Activated CD4-positive, alpha-beta memory T cell treated with anti-CD3 and anti-CD28 coated beads for 36 hours (primary cell): ENCODE measurements around the gene EMC9. TPM values are rescaled to one million over a fixed set of nuclear protein-coding genes. Genes with fewer than 3 reads are reported as not detected.
A peak's percentile ranks its signal among the peaks of the same experiment; 100 is the strongest.

ENCODE experiments used
- CTCF ChIA-PET: fragments of 350-600 bp; sonication (Branson Sonifier 250); formaldehyde crosslinking; loops from one replicate; lab custom pipeline; 2021; ENCODE audit warnings: antibody characterized with exemption, inconsistent platforms; lab: Charles Lee
- POLR2A ChIA-PET: fragments of 350-600 bp; sonication (Branson Sonifier 250); formaldehyde crosslinking; loops from one replicate; lab custom pipeline; 2021; ENCODE audit warnings: antibody characterized with exemption; lab: Charles Lee
- DNase-seq: peaks from one replicate; pipeline ENCODE4 v3.0.0-alpha.2; 2020
- H3K27ac Mint-ChIP-seq: one replicate; pipeline ENCODE4 v1.8.0; 2021; ENCODE audit warnings: mixed read lengths
- H3K27me3 Mint-ChIP-seq: one replicate; pipeline ENCODE4 v1.8.0; 2021; ENCODE audit warnings: mixed read lengths
- H3K36me3 Mint-ChIP-seq: one replicate; pipeline ENCODE4 v1.8.0; 2021; ENCODE audit warnings: mixed read lengths
- H3K4me1 Mint-ChIP-seq: one replicate; pipeline ENCODE4 v1.8.0; 2021; ENCODE audit warnings: low read depth, mixed read lengths
- H3K4me3 Mint-ChIP-seq: one replicate; pipeline ENCODE4 v1.8.0; 2021; ENCODE audit warnings: mild to moderate bottlenecking, mixed read lengths
- H3K9me3 Mint-ChIP-seq: one replicate; pipeline ENCODE4 v1.8.0; 2021; ENCODE audit warnings: mixed read lengths
- intact Hi-C: fragments of 100-400 bp; cut with micrococcal nuclease; formaldehyde crosslinking; loops from one replicate; pipeline ENCODE4 v1.15.1; 2023
- total RNA-seq, 2 experiments: library from RNA; stranded (reverse); gene quantifications; one replicate each; pipeline ENCODE4 v1.2.3, GENCODE V29; 2021

Gene EMC9
- total RNA-seq, 2 experiments from 2014 or later: 40.0 to 40.9 TPM

DNA sequence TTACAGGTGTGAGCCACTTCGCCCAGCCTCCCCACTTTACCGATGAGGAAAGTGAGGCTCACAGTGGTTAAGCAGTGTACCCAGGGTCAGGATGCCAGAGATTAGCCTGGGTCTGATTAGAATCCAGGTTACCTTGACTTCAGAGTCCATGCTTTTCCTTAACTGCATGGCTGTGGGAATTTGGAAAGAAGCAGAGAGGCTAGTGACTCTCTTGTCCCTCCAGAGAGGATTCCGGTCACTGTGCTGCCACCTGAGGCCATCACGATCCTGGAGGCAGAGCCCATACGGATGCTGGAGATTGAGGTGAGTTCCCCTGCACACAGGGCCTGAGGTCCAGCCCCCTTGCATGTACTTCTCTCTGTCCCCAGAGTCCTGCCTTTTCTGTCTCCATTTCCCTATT, 35.2 kb upstream of the EMC9 start:
- Mint-ChIP-seq H3K4me1 (peaks cover 6% of the 10 kb centered on the region), H3K27ac (no peak overlapping the region), H3K4me3 (no peak overlapping the region), H3K27me3 (no peaks in the 10 kb centered on the region), H3K36me3 (peaks cover 24% of the 10 kb centered on the region), H3K9me3 (no peaks in the 10 kb centered on the region)
- POLR2A ChIA-PET: interaction anchor here (1.1 to 3.5 kb wide), 2 partner anchors 11 to 14 kb away, joined by 3 to 12 read pairs; partner anchors contain the start of gene IPO4
- intact Hi-C loops: no loop called here
- no peak for DNase-seq
- CTCF ChIA-PET: no interaction called here

GRCh38 chr14:24172871-24173281, 31.5 kb upstream of the EMC9 start:
- Mint-ChIP-seq H3K4me1 (peaks cover 15% of the 10 kb centered on the region), H3K27me3 (no peaks in the 10 kb centered on the region), H3K4me3 (no peak overlapping the region), H3K9me3 (no peaks in the 10 kb centered on the region), H3K27ac (no peak overlapping the region), H3K36me3 (peaks cover 24% of the 10 kb centered on the region)
- CTCF ChIA-PET: interaction anchor here (0.6 to 1.3 kb wide), 3 partner anchors 11 to 115 kb away, joined by 3 to 8 read pairs (median 5); partner anchors contain the start of gene IRF9
- intact Hi-C loops: no loop called here
- POLR2A ChIA-PET: interaction anchor here (1.7 kb wide), 1 partner anchor 16 kb away, joined by 5 read pairs; the partner anchor contains the start of gene IPO4
- DNase-seq: no peak

DNA sequence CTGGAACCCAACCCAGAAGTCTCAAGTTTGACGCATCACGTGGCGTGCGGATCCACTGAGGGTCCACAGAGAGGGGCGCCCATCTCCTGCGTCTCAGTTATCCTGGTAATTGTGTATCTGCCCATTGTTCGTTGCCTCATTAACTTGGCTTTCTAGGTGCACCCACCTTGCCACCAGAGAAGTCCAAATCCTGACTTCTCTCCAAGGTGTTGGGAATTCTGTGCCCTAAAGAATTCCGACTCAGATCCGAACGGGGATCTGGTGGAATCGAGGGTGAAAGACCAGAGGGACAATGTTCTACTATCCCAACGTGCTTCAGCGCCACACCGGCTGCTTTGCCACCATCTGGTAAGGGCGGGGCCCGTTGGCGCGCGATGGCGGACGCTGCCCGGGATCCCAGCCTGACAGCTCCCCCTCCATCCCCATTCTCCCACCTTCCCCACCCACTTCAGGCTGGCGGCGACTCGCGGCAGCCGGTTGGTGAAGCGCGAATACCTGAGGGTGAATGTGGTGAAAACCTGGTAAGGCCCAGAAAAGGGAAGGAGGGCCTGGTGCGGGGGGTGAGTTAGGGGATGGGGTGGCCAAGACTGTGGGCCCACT, 31.0 kb upstream of the EMC9 start:
- POLR2A ChIA-PET: interaction anchor here (0.6 to 1.7 kb wide), 2 partner anchors 10 to 16 kb away, joined by 3 to 5 read pairs; partner anchors contain the start of gene IPO4
- no peak for DNase-seq

DNA sequence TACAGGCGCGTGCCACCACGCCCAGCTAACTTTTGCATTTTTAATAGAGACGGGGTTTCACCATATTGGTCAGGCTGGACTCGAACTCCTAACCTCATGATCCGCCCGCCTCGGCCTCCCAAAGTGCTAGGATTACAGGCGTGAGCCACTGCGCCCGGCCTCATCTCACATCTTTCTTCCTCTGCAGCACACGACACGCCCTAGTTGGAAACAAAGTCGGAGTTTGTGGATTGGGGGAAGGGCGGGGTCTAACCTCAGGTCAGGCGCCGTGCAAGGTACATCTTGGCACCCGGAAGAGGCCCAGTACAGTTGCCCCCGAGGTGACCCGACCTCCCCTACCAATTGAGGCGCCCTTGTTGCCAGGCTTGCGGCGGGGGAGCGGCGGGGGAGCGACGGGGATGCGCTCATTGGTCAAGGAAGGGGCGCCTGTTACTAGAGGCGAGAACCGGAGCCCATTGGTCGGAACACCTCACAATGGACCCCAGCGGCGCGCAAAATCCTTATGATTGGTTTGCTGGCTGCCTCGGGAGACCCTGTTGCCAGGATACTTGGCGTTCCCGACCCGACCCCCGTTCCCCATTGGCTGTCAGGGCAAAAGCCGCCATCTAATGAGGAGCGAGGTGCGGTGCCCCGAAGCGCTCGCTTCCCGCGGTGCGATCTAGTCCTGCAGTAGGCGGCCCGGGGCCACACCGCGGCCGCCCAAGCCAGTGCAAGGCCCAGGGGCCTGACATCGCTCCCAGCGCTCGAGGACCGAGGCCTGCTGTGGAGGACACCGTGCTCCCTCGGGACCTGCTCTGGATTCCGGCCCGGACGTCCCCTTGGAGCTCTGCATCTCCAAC, 30.2 kb upstream of the EMC9 start, which contains the start of gene REC8:
Gene REC8 (plus strand): TSS at position 659 of the 839 bp plus-strand sequence. CDS start 473 bp downstream, outside the sequence.
- Mint-ChIP-seq H3K4me1 (peaks cover 22% of the 10 kb centered on the region), H3K27ac (peak within 1 kb of the TSS; percentile 61), H3K9me3 (no peaks in the 10 kb centered on the region), H3K27me3 (no peaks in the 10 kb centered on the region), H3K36me3 (peaks cover 23% of the 10 kb centered on the region), H3K4me3 (peak within 1 kb of the TSS; percentile 68)
- DNase-seq: peak; percentile 81
- intact Hi-C loops: no loop called here
- CTCF ChIA-PET: interaction anchor here (2.1 kb wide), 1 partner anchor 10 kb away, joined by 10 read pairs; the partner anchor contains the start of gene IRF9
- POLR2A ChIA-PET: interaction anchor here (0.6 to 1.7 kb wide), 5 partner anchors 9 to 266 kb away, joined by 3 to 9 read pairs (median 4); partner anchors contain the start of genes IPO4 and IRF9

More for the DNA sequence above, 31.0 kb upstream of the EMC9 start:
- H3K4me1 Mint-ChIP-seq: peaks cover 19% of the 10 kb centered on the region
- peaks cover 25% of the 10 kb centered on the region for H3K36me3 Mint-ChIP-seq
- peak overlapping the region; percentile 7 for H3K27ac Mint-ChIP-seq
- H3K27me3 Mint-ChIP-seq: no peaks in the 10 kb centered on the region
- H3K4me3 Mint-ChIP-seq: peak overlapping the region; percentile 68
- intact Hi-C loops: no loop called here
- H3K9me3 Mint-ChIP-seq: no peaks in the 10 kb centered on the region
- CTCF ChIA-PET: interaction anchor here (0.6 kb wide), 1 partner anchor 74 kb away, joined by 3 read pairs; no protein-coding TSS in a partner anchor

DNA sequence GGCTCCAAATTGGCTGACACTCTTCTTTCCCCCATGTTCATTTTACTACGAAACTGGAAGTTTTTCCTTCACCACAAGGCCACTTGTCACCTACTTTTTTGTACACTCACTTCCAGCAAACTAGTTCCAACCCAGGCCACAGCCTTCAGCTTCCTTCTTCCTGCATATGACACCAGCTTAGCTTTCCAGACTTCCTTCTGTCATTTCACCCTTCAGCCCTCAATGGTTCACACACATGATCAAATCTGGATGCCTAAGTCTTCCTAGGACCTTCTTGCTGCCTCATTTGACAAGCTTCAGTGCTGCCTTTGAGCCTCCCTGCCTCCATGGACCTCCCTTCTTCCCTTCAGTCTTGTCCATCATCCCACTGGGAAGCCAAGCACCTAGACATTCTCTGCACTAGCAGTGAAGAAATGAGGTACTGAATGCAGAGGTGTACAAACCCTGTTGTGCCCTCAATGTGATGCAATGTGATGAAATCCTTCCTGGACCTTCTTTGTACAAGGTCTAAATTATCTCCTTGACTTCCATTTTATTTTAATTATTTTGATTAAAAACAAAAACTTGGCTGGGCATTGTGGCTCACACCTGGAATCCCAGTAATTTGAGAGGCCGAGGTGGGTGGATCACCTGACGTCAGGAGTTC, 26.2 kb upstream of the EMC9 start:
- Mint-ChIP-seq H3K27ac (peak overlapping the region; percentile 47), H3K4me3 (no peak overlapping the region), H3K27me3 (no peaks in the 10 kb centered on the region), H3K9me3 (no peaks in the 10 kb centered on the region), H3K36me3 (peaks cover 54% of the 10 kb centered on the region), H3K4me1 (peaks cover 44% of the 10 kb centered on the region)
- POLR2A ChIA-PET: interaction anchor here (0.6 kb wide), 1 partner anchor 11 kb away, joined by 3 read pairs; no protein-coding TSS in a partner anchor
- CTCF ChIA-PET: no interaction called here
- intact Hi-C loops: no loop called here
- no peak for DNase-seq

DNA sequence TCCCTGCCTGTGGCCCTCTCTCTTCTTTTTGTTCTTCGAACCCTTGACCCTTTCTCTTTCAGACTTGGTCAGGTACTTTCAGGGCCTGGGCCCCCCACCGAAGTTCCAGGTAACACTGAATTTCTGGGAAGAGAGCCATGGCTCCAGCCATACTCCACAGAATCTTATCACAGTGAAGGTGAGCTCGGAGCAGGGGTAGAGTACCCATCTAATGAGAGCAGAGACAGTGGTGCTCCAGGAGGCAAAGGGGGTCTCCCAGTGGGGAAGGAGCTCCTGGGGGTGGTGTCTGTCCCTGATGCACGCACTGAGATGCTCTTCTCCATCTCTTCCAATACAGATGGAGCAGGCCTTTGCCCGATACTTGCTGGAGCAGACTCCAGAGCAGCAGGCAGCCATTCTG, 24.4 kb upstream of the EMC9 start:
- ChIA-PET POLR2A (interaction anchor here (1.5 to 2.2 kb wide), 2 partner anchors 16 to 23 kb away, joined by 5 to 6 read pairs; partner anchors contain the start of gene IPO4), CTCF (no interaction called here)
- H3K27ac Mint-ChIP-seq: peak overlapping the region; percentile 53
- H3K4me1 Mint-ChIP-seq: peaks cover 46% of the 10 kb centered on the region
- intact Hi-C loops: no loop called here
- no peaks in the 10 kb centered on the region for H3K27me3 Mint-ChIP-seq
- H3K9me3 Mint-ChIP-seq: no peaks in the 10 kb centered on the region
- DNase-seq: no peak
- no peak overlapping the region for H3K4me3 Mint-ChIP-seq
- H3K36me3 Mint-ChIP-seq: peaks cover 67% of the 10 kb centered on the region

- Mint-ChIP-seq H3K27me3 (no peaks in the 10 kb centered on the region), H3K9me3 (no peaks in the 10 kb centered on the region), H3K36me3 (peaks cover 70% of the 10 kb centered on the region), H3K4me1 (peaks cover 49% of the 10 kb centered on the region), H3K27ac (no peak overlapping the region), H3K4me3 (no peak overlapping the region)
- intact Hi-C loops: no loop called here
- DNase-seq: no peak
- ChIA-PET CTCF (no interaction called here), POLR2A (interaction anchor here (0.8 to 2.2 kb wide), 4 partner anchors 18 to 30 kb away, joined by 3 to 6 read pairs (median 4); partner anchors contain the start of genes IPO4 and TM9SF1)
Observed at GRCh38 chr14:24164518-24164991, 23.2 kb upstream of the EMC9 start.

- peaks cover 69% of the 10 kb centered on the region for H3K36me3 Mint-ChIP-seq
- POLR2A ChIA-PET: interaction anchor here (0.6 to 4.2 kb wide), 21 partner anchors 9 to 109 kb away, joined by 3 to 60 read pairs (median 4); partner anchors contain the start of genes CHMP4A, DCAF11, EMC9 and IPO4
Observed at GRCh38 chr14:24162093-24162492, 20.7 kb upstream of the EMC9 start.

DNA sequence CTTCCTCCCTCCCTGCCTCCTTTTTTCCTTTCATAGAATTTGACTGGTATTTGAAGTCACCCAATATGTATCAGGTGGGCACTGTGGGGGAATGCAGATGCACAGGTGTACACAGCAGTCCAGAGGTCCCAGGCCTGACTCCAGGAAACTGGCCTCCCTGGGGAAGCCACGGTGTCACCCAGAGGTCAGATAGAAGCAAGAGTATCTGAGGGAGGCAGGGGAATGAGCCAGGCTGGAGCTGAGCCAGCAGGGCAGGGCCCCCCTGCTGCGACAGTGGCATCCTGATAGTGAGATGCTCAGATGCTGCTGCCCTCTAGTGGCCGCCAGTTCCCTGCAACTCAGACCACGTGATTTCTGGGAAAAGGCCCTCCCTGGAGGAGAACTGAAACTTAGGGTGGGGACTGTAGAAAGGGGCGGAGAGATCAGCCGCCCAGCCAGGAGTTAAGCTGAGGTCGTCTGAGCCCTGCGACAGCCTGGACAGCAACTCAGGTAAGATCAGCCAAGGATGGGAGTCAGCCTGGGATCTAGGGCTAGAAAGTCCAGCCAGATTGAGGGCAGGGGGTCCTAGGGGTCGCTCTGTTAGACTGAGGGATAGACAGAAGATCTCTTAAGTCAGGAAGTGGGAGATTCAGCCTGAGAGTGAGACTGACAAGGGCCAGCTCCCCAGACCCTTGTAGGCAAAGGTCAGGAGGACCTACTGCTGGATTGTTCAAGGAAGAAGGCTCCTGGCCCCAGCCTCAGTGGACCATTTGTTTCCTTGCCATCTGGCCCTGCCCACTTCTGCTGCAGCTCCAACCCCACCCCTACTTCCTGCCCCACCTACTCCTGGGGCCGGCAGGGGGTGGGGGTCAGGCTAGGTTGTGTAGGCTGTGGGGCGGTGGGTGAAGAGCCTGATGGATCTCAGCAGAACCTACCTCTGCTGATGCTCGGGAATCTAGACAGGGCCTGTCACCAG, 19.7 kb upstream of the EMC9 start, which contains the start of gene IRF9:
Gene IRF9 (plus strand): TSS at position 416 of the 955 bp plus-strand sequence. CDS start 880 bp downstream, outside the sequence.
- CTCF ChIA-PET: interaction anchor here (0.6 to 4.6 kb wide), 38 partner anchors 9 to 234 kb away, joined by 3 to 76 read pairs (median 7); partner anchors contain the start of genes CARMIL3, CHMP4A, CIDEB and DCAF11
- peaks cover 37% of the 10 kb centered on the region for H3K4me1 Mint-ChIP-seq
- H3K27ac Mint-ChIP-seq: peak within 1 kb of the TSS; percentile 100
- H3K4me3 Mint-ChIP-seq: peak within 1 kb of the TSS; percentile 97
- POLR2A ChIA-PET: interaction anchor here (0.6 to 4.2 kb wide), 32 partner anchors 10 to 276 kb away, joined by 3 to 60 read pairs (median 4); partner anchors contain the start of genes CHMP4A, DCAF11, EMC9 and IPO4
- intact Hi-C loops: loop anchor here (1.0 kb wide), 12 partner anchors 14 to 281 kb away; partner anchors contain the start of genes CHMP4A, DCAF11, DHRS1 and EMC9
- H3K36me3 Mint-ChIP-seq: peaks cover 70% of the 10 kb centered on the region
- peak; percentile 99 for DNase-seq
- H3K27me3 Mint-ChIP-seq: no peaks in the 10 kb centered on the region
- H3K9me3 Mint-ChIP-seq: no peaks in the 10 kb centered on the region

More at GRCh38 chr14:24162093-24162492, 20.7 kb upstream of the EMC9 start:
- Mint-ChIP-seq H3K4me1 (peaks cover 42% of the 10 kb centered on the region), H3K4me3 (peak overlapping the region; percentile 97), H3K27me3 (no peaks in the 10 kb centered on the region), H3K27ac (peak overlapping the region; percentile 100), H3K9me3 (no peaks in the 10 kb centered on the region)
- intact Hi-C loops: no loop called here
- CTCF ChIA-PET: interaction anchor here (0.7 to 4.6 kb wide), 24 partner anchors 8 to 171 kb away, joined by 3 to 76 read pairs (median 10); partner anchors contain the start of genes CHMP4A, CIDEB, DCAF11 and EMC9
- DNase-seq: peak; percentile 55

DNA sequence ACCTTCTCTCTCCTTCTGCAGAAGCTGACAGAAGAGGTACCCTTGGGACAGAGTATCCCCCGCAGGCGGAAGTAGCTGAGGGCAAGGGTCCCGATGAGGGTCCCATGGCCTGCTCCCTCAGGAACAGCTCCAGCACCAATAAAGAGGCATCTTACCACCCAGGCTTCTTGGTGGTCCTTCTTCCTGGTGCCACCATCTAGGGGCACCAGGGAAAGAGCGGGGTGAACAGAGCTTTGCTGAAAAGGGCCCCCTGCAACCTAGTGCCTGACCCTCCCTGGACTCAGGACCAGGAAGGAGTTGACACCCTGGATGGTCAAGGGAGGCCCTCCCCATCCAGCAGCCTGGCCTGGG, 19.1 kb upstream of the EMC9 start:
- ChIA-PET POLR2A (interaction anchor here (0.7 to 4.2 kb wide), 20 partner anchors 10 to 277 kb away, joined by 3 to 60 read pairs (median 8); partner anchors contain the start of genes CHMP4A, DCAF11, EMC9 and IPO4), CTCF (interaction anchor here (1.0 to 4.6 kb wide), 24 partner anchors 9 to 233 kb away, joined by 3 to 76 read pairs (median 10); partner anchors contain the start of genes CARMIL3, CHMP4A, DCAF11 and EMC9)
- H3K4me3 Mint-ChIP-seq: no peak overlapping the region
- peak overlapping the region; percentile 100 for H3K27ac Mint-ChIP-seq
- H3K27me3 Mint-ChIP-seq: no peaks in the 10 kb centered on the region
- intact Hi-C loops: no loop called here
- peaks cover 36% of the 10 kb centered on the region for H3K4me1 Mint-ChIP-seq
- no peak for DNase-seq
- H3K36me3 Mint-ChIP-seq: peaks cover 70% of the 10 kb centered on the region
- H3K9me3 Mint-ChIP-seq: no peaks in the 10 kb centered on the region
